Right atrium auricular region (tissue), 2 donors: ENCODE data around the gene RAB3C. TPM values are rescaled to one million over a fixed set of nuclear protein-coding genes. Genes with fewer than 3 reads are reported as not detected.

Experiments used
- DNase-seq: peaks from one replicate; pipeline ENCODE4 v3.0.0-alpha.2; 2019; ENCODE audit warnings: low spot score
- H3K27ac ChIP-seq, 2 donors: fragments of 200-600 bp; sonication (generic); 1 replicate in 1 of 2; 2 replicates in 1 of 2; pipeline ENCODE4 v1.5.1; 2016 to 2019
- H3K27me3 ChIP-seq, 2 donors: fragments of 200-600 bp; sonication (generic); one replicate each; pipeline versions ENCODE4 v1.5.1 to v1.6.0; 2017 to 2019
- H3K36me3 ChIP-seq: fragments of 200-600 bp; sonication (generic); one replicate; pipeline ENCODE4 v1.5.1; 2016
- H3K4me1 ChIP-seq, 2 donors: fragments of 200-600 bp; sonication (generic); one replicate each; pipeline versions ENCODE4 v1.5.1 to v1.6.0; 2017 to 2019
- H3K4me3 ChIP-seq, 2 donors: fragments of 200-600 bp; sonication (generic); 1 replicate in 1 of 2; 2 replicates in 1 of 2; pipeline ENCODE4 v1.5.1; 2017 to 2019; ENCODE audit warnings: mild to moderate bottlenecking in 1 of 2, moderate library complexity in 1 of 2
- H3K9me3 ChIP-seq, 2 donors: fragments of 200-600 bp; sonication (generic); one replicate each; pipeline ENCODE4 v1.5.1; 2019
- CTCF ChIP-seq, 2 donors: fragments of 200-600 bp; sonication (generic); IDR thresholded peaks; one replicate each; pipeline ENCODE4 v1.5.1; 2019; ENCODE audit warnings: antibody characterized with exemption in 2 of 2
- total RNA-seq, 2 donors: library from RNA; depleted of rRNA; stranded (reverse); fragments of >200 nt; gene quantifications; one replicate each; pipeline ENCODE4 v1.1.0, GENCODE V29; 2016

RAB3C gene
- total RNA-seq, 2 donors from 2014 or later = 0.07 to 0.16 TPM

GRCh38 chr5:58797021-58797420 is 214.1 kb downstream of the RAB3C start:
- no peak for TF ChIP-seq CTCF (IDR thresholded peaks at IDR 0.05)
- no peak for DNase-seq
- Histone ChIP-seq H3K9me3 (no peaks in the 10 kb centered on the region), H3K36me3 (no peaks in the 10 kb centered on the region), H3K4me1 (no peaks in the 10 kb centered on the region), H3K4me3 (no peak overlapping the region), H3K27ac (no peak overlapping the region), H3K27me3 (no peaks in the 10 kb centered on the region)

- no peak for DNase-seq
- Histone ChIP-seq H3K4me3 (no peak overlapping the region), H3K4me1 (no peaks in the 10 kb centered on the region), H3K36me3 (no peaks in the 10 kb centered on the region), H3K27ac (no peak overlapping the region), H3K27me3 (no peaks in the 10 kb centered on the region), H3K9me3 (no peaks in the 10 kb centered on the region)
- TF ChIP-seq CTCF (IDR thresholded peaks at IDR 0.05) = no peak
These were observed 217.5 kb downstream of the RAB3C start for GRCh38 chr5:58800356-58800755.

- Histone ChIP-seq H3K27ac (no peak overlapping the region), H3K4me3 (no peak overlapping the region), H3K9me3 (no peaks in the 10 kb centered on the region), H3K36me3 (no peaks in the 10 kb centered on the region), H3K27me3 (no peaks in the 10 kb centered on the region), H3K4me1 (no peaks in the 10 kb centered on the region)
- DNase-seq = no peak
- no peak for TF ChIP-seq CTCF (IDR thresholded peaks at IDR 0.05)
These were observed 218.1 kb downstream of the RAB3C start for GRCh38 chr5:58800861-58801540.

GRCh38 chr5:58803056-58803455 is 220.2 kb downstream of the RAB3C start:
- Histone ChIP-seq H3K27me3 (no peaks in the 10 kb centered on the region), H3K4me3 (no peak overlapping the region), H3K9me3 (no peaks in the 10 kb centered on the region), H3K27ac (no peak overlapping the region), H3K36me3 (no peaks in the 10 kb centered on the region), H3K4me1 (no peaks in the 10 kb centered on the region)
- TF ChIP-seq CTCF (IDR thresholded peaks at IDR 0.05) = no peak
- no peak for DNase-seq

- no peak for TF ChIP-seq CTCF (IDR thresholded peaks at IDR 0.05)
- no peaks in the 10 kb centered on the region for H3K27me3 ChIP-seq
- no peak overlapping the region for H3K4me3 ChIP-seq
- no peaks in the 10 kb centered on the region for H3K4me1 ChIP-seq
- no peak for DNase-seq
- H3K9me3 ChIP-seq = no peaks in the 10 kb centered on the region
- H3K27ac ChIP-seq = no peak overlapping the region
- H3K36me3 ChIP-seq = no peaks in the 10 kb centered on the region
These were observed 221.4 kb downstream of the RAB3C start for GRCh38 chr5:58804291-58804690.

GRCh38 chr5:58810086-58810485 is 227.2 kb downstream of the RAB3C start:
- no peak for DNase-seq
- no peak overlapping the region for H3K4me3 ChIP-seq
- no peak overlapping the region for H3K27ac ChIP-seq
- H3K36me3 ChIP-seq = no peaks in the 10 kb centered on the region
- H3K4me1 ChIP-seq = no peaks in the 10 kb centered on the region
- no peaks in the 10 kb centered on the region for H3K27me3 ChIP-seq
- no peaks in the 10 kb centered on the region for H3K9me3 ChIP-seq
- TF ChIP-seq CTCF (IDR thresholded peaks at IDR 0.05) = no peak
